Kidney (tissue), 14 donors: ENCODE measurements around the gene ATF7. TPM values are rescaled to one million over a fixed set of nuclear protein-coding genes. Genes with fewer than 3 reads are reported as not detected.

Experiments
- DNase-seq, 5 donors: peaks; one replicate each; pipeline ENCODE4 v3.0.0-alpha.2; 2013 to 2020
- FAIRE-seq: peaks from 2 replicates; lab custom pipeline; 2012; peaks lifted over from hg19 to GRCh38; lab: Jason Lieb, UNC
- H3K27ac ChIP-seq, 2 donors: one replicate each; pipeline ENCODE4 v1.7.0; 2013; ENCODE audit warnings: low read depth in 2 of 2, low read length in 2 of 2, inconsistent platforms in 1 of 2
- H3K27me3 ChIP-seq: one replicate; pipeline ENCODE4 v1.7.1; 2013; ENCODE audit warnings: low read length, inconsistent platforms; ENCODE audit not compliant: control insufficient read depth, insufficient read depth
- H3K36me3 ChIP-seq, 3 donors: one replicate each; pipeline versions ENCODE4 v1.7.0 to v1.7.1; 2013; ENCODE audit warnings: low read length in 3 of 3, control low read depth in 1 of 3, inconsistent platforms in 1 of 3; ENCODE audit not compliant: insufficient read depth in 3 of 3, control insufficient read depth in 2 of 3
- H3K4me1 ChIP-seq, 3 donors: one replicate each; pipeline versions ENCODE4 v1.7.0 to v1.7.1; 2013; ENCODE audit warnings: low read length in 3 of 3, inconsistent platforms in 1 of 3, low read depth in 1 of 3; ENCODE audit not compliant: control insufficient read depth in 2 of 3, insufficient read depth in 2 of 3
- H3K4me3 ChIP-seq, 3 donors: one replicate each; pipeline versions ENCODE4 v1.7.0 to v1.8.1; 2013; ENCODE audit warnings: low read length in 3 of 3, control low read depth in 1 of 3, inconsistent platforms in 1 of 3
- H3K9ac ChIP-seq, 3 donors: one replicate each; pipeline versions ENCODE4 v1.7.0 to v1.7.1; 2013; ENCODE audit warnings: low read length in 3 of 3, control low read depth in 1 of 3, inconsistent platforms in 1 of 3
- H3K9me3 ChIP-seq, 3 donors: one replicate each; pipeline versions ENCODE4 v1.7.0 to v1.7.1; 2013; ENCODE audit warnings: low read length in 3 of 3, control low read depth in 1 of 3, inconsistent platforms in 1 of 3; ENCODE audit not compliant: control insufficient read depth in 2 of 3, insufficient read depth in 1 of 3
- intact Hi-C: fragments of 100-400 bp; cut with DNase I; formaldehyde crosslinking; loops from one replicate; pipeline ENCODE4 v1.11.1; 2022
- polyA plus RNA-seq: library from polyadenylated mRNA; stranded (reverse); fragments of 350-450 nt; fragmentation: Illumina TruSeq; extraction: RNeasy Lipid Tissue Mini Kit (QIAGEN cat#74804); gene quantifications from one replicate; pipeline ENCODE4 v1.2.3, GENCODE V29; 2014; ENCODE audit warnings: low read depth, low replicate concordance; ENCODE audit not compliant: insufficient read depth
- total RNA-seq: library from RNA; stranded (reverse); fragmentation: NEBNext Ultra II Directional; extraction: Animal tissue kit (Norgen Biotek cat#: 25700); gene quantifications from one replicate; pipeline ENCODE4 v1.2.1, GENCODE V29; 2021
- TF ChIP-seq, protein P1 (sequence below): IDR thresholded peaks from 3 replicates; pipeline ENCODE4 v1.5.1; 2012; ENCODE audit warnings: mild to moderate bottlenecking, moderate library complexity, borderline replicate concordance; ENCODE audit not compliant: insufficient read depth; ENCODE audit errors: extremely low read depth
- donor health status: control.
- donor health status: control.
- donor health status: control.
- donor health status: control.
- donor health status: control.
- donor health status: DM: yes; HTN: yes; CAD: no.
- donor health status: Normal renal cell carcinoma (clear cell type).

Gene ATF7
- total and polyA plus RNA-seq, 2 donors from 2014 or later: 16.2 to 54.7 TPM

DNA sequence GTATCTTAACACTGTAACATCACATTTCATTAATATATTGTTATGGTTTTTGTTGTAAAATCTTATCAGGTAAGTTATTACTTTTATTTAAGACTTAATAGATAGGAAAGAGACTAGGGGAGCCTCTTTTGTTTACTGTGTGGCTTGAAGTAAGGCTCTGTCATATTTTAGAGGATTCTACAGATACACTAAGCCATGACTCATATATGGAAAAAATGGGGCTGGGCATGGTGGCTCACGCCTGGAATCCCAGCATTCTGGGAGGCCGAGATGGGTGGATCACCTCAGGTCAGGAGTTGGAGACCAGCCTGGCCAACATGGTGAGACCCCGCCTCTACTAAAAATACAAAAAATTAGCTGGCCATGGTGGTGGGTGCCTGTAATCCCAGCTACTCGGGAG, 95.3 kb downstream of the ATF7 start:
- H3K9ac ChIP-seq: no peak overlapping the region
- TF ChIP-seq, protein P1, sequence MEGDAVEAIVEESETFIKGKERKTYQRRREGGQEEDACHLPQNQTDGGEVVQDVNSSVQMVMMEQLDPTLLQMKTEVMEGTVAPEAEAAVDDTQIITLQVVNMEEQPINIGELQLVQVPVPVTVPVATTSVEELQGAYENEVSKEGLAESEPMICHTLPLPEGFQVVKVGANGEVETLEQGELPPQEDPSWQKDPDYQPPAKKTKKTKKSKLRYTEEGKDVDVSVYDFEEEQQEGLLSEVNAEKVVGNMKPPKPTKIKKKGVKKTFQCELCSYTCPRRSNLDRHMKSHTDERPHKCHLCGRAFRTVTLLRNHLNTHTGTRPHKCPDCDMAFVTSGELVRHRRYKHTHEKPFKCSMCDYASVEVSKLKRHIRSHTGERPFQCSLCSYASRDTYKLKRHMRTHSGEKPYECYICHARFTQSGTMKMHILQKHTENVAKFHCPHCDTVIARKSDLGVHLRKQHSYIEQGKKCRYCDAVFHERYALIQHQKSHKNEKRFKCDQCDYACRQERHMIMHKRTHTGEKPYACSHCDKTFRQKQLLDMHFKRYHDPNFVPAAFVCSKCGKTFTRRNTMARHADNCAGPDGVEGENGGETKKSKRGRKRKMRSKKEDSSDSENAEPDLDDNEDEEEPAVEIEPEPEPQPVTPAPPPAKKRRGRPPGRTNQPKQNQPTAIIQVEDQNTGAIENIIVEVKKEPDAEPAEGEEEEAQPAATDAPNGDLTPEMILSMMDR: no peak
- H3K27ac ChIP-seq: no peak overlapping the region
- no peaks in the 10 kb centered on the region for H3K4me1 ChIP-seq
- FAIRE-seq: no peak
- H3K4me3 ChIP-seq: no peak overlapping the region
- intact Hi-C loops: no loop called here
- peaks cover 12 to 45% (median 35%) of the 10 kb centered on the region in 3 donors for H3K36me3 ChIP-seq
- H3K27me3 ChIP-seq: no peaks in the 10 kb centered on the region
- no peaks in the 10 kb centered on the region for H3K9me3 ChIP-seq
- no peak for DNase-seq

DNA sequence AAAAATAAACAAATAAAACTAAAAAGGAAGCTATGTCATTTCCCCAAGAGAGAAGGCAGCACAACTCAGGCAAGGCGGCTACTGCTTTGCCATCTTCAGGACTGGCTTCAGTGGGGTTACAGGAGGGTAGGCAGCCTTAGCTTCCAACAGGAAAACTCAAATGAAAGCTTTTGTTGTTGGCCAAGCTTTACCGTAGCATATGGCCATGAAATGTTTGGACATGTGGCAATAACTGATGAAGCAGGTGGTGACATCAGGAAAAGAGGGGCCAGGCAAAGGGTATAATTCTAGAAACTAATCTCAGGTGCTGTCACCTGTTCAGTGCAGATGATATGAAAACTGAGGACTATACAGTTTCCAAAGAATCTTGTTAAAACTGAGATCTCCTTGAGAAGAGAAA, 96.1 kb downstream of the ATF7 start:
- Histone ChIP-seq H3K9me3 (no peaks in the 10 kb centered on the region), H3K27me3 (no peaks in the 10 kb centered on the region), H3K9ac (no peak overlapping the region), H3K36me3 (peaks cover 7 to 40% (median 31%) of the 10 kb centered on the region in 3 donors), H3K4me3 (no peak overlapping the region), H3K4me1 (no peaks in the 10 kb centered on the region), H3K27ac (no peak overlapping the region)
- FAIRE-seq (no peak), DNase-seq (no peak)
- TF ChIP-seq, protein P1: no peak
- intact Hi-C loops: no loop called here

DNA sequence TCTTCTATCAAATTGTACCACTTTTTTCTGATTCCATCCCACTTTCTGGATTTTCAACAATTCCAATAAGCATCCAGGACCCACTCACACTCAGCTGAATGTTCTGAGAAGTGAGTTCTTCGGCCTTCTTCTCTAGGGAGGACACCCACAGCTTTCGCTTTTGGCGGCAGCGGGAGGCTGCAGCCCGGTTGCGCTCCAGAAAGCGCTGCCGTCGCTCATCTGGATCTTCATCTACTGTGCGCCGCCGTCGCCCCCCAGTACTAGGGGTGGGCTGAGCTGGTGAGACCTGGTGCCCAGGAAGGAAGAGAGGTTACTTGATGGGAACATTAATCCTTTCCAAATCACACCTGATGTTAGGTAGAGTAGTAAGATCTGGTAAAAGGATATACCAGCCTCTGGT, 101.7 kb downstream of the ATF7 start:
- TF ChIP-seq, protein P1: no peak
- FAIRE-seq (no peak), DNase-seq (no peak)
- H3K9ac ChIP-seq: no peak overlapping the region
- intact Hi-C loops: no loop called here
- no peaks in the 10 kb centered on the region for H3K4me1 ChIP-seq
- no peaks in the 10 kb centered on the region for H3K27me3 ChIP-seq
- no peaks in the 10 kb centered on the region for H3K9me3 ChIP-seq
- no peak overlapping the region for H3K4me3 ChIP-seq
- peaks cover 9 to 36% (median 24%) of the 10 kb centered on the region in 3 donors for H3K36me3 ChIP-seq
- H3K27ac ChIP-seq: no peak overlapping the region

DNA sequence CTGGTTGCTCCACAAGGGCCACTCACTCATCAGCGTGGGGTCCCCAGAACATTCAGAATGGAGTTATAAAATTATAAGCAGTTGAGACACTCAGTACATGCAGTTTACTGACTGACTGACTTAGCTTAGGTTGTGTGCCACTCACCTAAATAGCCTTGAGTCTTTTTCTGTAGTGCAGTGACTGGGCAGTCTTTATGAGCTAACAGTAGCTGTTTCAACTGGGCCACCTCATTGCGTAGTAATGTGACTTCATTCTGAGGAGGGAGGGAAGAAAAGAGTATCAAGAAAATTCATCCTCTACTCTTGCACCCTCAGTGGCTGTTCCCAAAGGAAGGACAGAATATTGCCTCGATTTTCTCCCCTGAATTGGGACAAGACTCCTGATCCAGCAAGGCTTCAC, 103.1 kb downstream of the ATF7 start:
- Histone ChIP-seq H3K27me3 (no peaks in the 10 kb centered on the region), H3K27ac (no peak overlapping the region), H3K36me3 (peaks cover 9 to 45% (median 22%) of the 10 kb centered on the region in 3 donors), H3K4me1 (no peaks in the 10 kb centered on the region), H3K4me3 (no peak overlapping the region), H3K9ac (no peak overlapping the region), H3K9me3 (no peaks in the 10 kb centered on the region)
- no peak for FAIRE-seq
- TF ChIP-seq, protein P1: no peak
- intact Hi-C loops: no loop called here
- no peak for DNase-seq
